Measurements from ENCODE around the gene GATC. TPM values are rescaled to one million over a fixed set of nuclear protein-coding genes. Genes with fewer than 3 reads are reported as not detected.

Gene GATC
- total RNA-seq, 1 donor from 2014 or later = 33.8 TPM

DNA sequence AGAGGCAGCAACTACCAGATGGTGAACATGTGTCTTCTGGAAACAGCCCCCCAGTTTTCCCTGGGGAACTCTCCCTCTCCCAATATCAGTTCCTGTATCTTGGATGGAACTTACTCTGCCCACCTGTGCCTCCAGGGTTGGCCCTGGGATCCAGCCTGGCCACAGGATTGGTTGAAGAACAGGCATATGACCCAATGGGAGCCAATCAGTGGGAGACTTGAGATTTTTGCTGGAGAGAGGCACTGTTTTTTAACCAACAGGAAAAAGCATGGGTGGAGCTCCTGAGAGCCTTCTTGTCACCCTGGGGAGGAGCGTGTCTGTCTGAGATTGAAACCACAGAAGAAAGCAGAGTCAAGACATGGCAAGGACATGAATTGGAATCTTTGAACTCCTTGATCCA is 42.0 kb upstream of the GATC start:
- Mint-ChIP-seq H3K27me3 (ENCODE audit: low read depth) (no peaks in the 10 kb centered on the region), H3K4me3 (no peak overlapping the region), H3K36me3 (ENCODE audit: low read depth) (no peaks in the 10 kb centered on the region), H3K9me3 (no peaks in the 10 kb centered on the region), H3K27ac (ENCODE audit: unreplicated experiment) (no peak overlapping the region), H3K4me1 (peaks cover 36% of the 10 kb centered on the region)
- TF ChIP-seq, protein P1, sequence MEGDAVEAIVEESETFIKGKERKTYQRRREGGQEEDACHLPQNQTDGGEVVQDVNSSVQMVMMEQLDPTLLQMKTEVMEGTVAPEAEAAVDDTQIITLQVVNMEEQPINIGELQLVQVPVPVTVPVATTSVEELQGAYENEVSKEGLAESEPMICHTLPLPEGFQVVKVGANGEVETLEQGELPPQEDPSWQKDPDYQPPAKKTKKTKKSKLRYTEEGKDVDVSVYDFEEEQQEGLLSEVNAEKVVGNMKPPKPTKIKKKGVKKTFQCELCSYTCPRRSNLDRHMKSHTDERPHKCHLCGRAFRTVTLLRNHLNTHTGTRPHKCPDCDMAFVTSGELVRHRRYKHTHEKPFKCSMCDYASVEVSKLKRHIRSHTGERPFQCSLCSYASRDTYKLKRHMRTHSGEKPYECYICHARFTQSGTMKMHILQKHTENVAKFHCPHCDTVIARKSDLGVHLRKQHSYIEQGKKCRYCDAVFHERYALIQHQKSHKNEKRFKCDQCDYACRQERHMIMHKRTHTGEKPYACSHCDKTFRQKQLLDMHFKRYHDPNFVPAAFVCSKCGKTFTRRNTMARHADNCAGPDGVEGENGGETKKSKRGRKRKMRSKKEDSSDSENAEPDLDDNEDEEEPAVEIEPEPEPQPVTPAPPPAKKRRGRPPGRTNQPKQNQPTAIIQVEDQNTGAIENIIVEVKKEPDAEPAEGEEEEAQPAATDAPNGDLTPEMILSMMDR (conservative IDR thresholded peaks at IDR 0.05) = no peak
- DNase-seq (ENCODE audit: low read depth, low spot score) = no peak

DNA sequence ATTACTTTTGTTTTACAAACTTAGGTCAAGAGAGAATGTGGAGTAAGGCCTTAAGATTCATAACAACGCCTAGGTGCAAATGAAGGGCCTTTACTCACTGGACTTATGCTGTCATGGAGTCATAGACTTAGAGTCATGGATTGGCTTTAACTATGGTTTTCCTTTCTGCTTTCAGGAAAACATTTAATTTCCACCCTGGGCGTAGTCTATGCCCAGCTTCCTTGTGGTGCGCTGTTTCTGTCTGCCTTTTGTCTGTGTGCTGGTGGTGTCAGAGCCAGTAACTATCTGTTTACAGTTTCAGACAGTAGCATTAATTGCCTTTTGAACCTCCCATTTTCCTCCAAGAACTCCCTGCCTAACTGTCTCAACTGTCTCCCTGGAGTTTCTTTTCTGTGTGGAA is 40.2 kb upstream of the GATC start:
- DNase-seq (ENCODE audit: low read depth, low spot score) = no peak
- no peaks in the 10 kb centered on the region for H3K36me3 Mint-ChIP-seq (ENCODE audit: low read depth)
- TF ChIP-seq, protein P1 (conservative IDR thresholded peaks at IDR 0.05) = no peak
- H3K9me3 Mint-ChIP-seq = no peaks in the 10 kb centered on the region
- peak overlapping the region; percentile 1 for H3K27ac Mint-ChIP-seq (ENCODE audit: unreplicated experiment)
- peaks cover 23% of the 10 kb centered on the region for H3K4me1 Mint-ChIP-seq
- H3K27me3 Mint-ChIP-seq (ENCODE audit: low read depth) = no peaks in the 10 kb centered on the region
- H3K4me3 Mint-ChIP-seq = no peak overlapping the region

DNA sequence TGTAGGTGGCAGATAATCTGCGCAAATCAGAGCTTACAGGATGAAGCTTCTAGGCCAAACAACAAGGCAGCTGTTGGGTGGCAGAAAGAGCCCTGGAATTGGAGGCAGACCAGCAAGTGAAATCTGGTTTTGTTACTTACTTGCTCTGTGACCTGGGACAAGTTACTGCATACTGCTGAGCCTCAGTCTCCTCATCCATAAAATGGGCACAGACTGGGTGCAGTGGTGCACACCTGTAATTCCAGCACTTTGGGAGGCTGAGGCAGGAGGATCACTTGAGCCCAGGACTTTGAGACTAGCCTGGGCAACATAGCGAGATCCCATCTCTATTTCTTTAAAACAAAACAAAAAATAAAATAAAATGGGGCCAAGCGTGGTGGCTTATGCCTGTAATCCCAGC is 39.7 kb upstream of the GATC start:
- peaks cover 23% of the 10 kb centered on the region for H3K4me1 Mint-ChIP-seq
- TF ChIP-seq, protein P1 (conservative IDR thresholded peaks at IDR 0.05) = no peak
- no peak overlapping the region for H3K4me3 Mint-ChIP-seq
- no peaks in the 10 kb centered on the region for H3K27me3 Mint-ChIP-seq (ENCODE audit: low read depth)
- no peaks in the 10 kb centered on the region for H3K9me3 Mint-ChIP-seq
- H3K36me3 Mint-ChIP-seq (ENCODE audit: low read depth) = no peaks in the 10 kb centered on the region
- peak overlapping the region; percentile 1 for H3K27ac Mint-ChIP-seq (ENCODE audit: unreplicated experiment)
- DNase-seq (ENCODE audit: low read depth, low spot score) = no peak

DNA sequence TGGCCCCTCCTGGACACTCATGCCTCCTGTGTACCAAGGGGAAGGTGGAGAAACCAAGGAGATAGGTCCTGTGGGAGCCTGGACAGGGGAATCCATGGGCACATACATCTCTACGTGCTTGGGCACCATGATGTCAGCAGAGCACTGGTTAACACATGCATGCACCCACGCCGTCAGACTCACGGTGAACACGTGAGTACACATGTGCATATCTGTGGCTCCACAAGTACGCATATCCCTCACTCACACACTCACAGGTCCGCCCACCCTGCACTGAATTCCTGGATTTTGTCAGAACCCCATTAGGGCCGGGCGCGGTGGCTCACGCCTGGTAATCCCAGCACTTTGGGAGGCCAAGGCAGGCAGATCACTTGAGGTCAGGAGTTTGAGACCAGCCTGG is 37.5 kb upstream of the GATC start:
- no peak for DNase-seq (ENCODE audit: low read depth, low spot score)
- Mint-ChIP-seq H3K4me3 (no peak overlapping the region), H3K4me1 (peaks cover 19% of the 10 kb centered on the region), H3K27ac (ENCODE audit: unreplicated experiment) (no peak overlapping the region), H3K36me3 (ENCODE audit: low read depth) (no peaks in the 10 kb centered on the region), H3K9me3 (no peaks in the 10 kb centered on the region), H3K27me3 (ENCODE audit: low read depth) (no peaks in the 10 kb centered on the region)
- TF ChIP-seq, protein P1 (conservative IDR thresholded peaks at IDR 0.05) = no peak

DNA sequence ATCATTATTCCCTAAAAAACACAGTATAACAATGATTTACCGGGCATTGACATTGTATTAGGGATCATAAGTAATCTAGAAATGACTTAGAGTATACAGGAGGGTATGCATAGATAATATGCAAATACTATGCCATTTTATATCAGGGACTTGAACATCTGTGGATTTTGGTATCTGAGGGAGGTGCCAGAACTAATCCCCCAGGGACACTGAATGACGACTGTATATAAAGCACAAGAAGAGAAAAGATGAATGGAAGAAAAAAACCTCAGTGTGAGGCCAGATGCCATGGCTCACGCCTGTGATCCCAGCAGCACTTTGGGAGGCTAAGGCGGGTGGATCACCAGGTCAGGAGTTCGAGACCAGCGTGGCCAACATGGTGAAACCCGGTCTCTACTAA is 33.8 kb upstream of the GATC start:
- TF ChIP-seq, protein P1 (conservative IDR thresholded peaks at IDR 0.05) = no peak
- no peak overlapping the region for H3K27ac Mint-ChIP-seq (ENCODE audit: unreplicated experiment)
- H3K36me3 Mint-ChIP-seq (ENCODE audit: low read depth) = no peaks in the 10 kb centered on the region
- H3K4me3 Mint-ChIP-seq = no peak overlapping the region
- H3K27me3 Mint-ChIP-seq (ENCODE audit: low read depth) = no peaks in the 10 kb centered on the region
- no peak for DNase-seq (ENCODE audit: low read depth, low spot score)
- H3K9me3 Mint-ChIP-seq = no peaks in the 10 kb centered on the region
- H3K4me1 Mint-ChIP-seq = peaks cover 22% of the 10 kb centered on the region

All from neural crest cell (in vitro differentiated cells).